Measurements from ENCODE around the gene CD8B2.
A peak's percentile ranks its signal among the peaks of the same experiment; 100 is the strongest.
"Not testable (repeated sequence)": the region's sequence is repeated elsewhere in the genome, so short reads cannot be mapped to it uniquely, and the experiment has no call there.

The CD8B2 gene

GRCh38 chr2:106551417-106552130, 64.4 kb downstream of the CD8B2 start:
- no peak for DNase-seq (ENCODE audit: low read depth in 2 of 2)

GRCh38 chr2:106552921-106553320, 65.8 kb downstream of the CD8B2 start:
- DNase-seq (ENCODE audit: low read depth in 2 of 2) = no peak

- DNase-seq (ENCODE audit: low read depth in 2 of 2) = no peak
These were observed 66.2 kb downstream of the CD8B2 start for GRCh38 chr2:106553321-106553720.

- DNase-seq (ENCODE audit: low read depth in 2 of 2) = no peak
These were observed 67.2 kb downstream of the CD8B2 start for GRCh38 chr2:106554411-106554810.

GRCh38 chr2:106555053-106555452, 67.9 kb downstream of the CD8B2 start:
- DNase-seq (ENCODE audit: low read depth in 2 of 2) = no peak

- DNase-seq (ENCODE audit: low read depth in 2 of 2) = not testable (repeated sequence)
These were observed 72.6 kb downstream of the CD8B2 start for GRCh38 chr2:106559786-106560185.

GRCh38 chr2:106560773-106561172, 73.6 kb downstream of the CD8B2 start:
- no peak for DNase-seq (ENCODE audit: low read depth in 2 of 2)

- no peak for DNase-seq (ENCODE audit: low read depth in 2 of 2)
These were observed 74.2 kb downstream of the CD8B2 start for GRCh38 chr2:106561356-106561755.

- DNase-seq (ENCODE audit: low read depth in 2 of 2) = no peak
These were observed 74.6 kb downstream of the CD8B2 start for GRCh38 chr2:106561803-106562202.

- DNase-seq (ENCODE audit: low read depth in 2 of 2) = no peak
These were observed 75.4 kb downstream of the CD8B2 start for GRCh38 chr2:106562268-106563186.

GRCh38 chr2:106563195-106563594, 76.0 kb downstream of the CD8B2 start:
- no peak for DNase-seq (ENCODE audit: low read depth in 2 of 2)

- no peak for DNase-seq (ENCODE audit: low read depth in 2 of 2)
These were observed 78.4 kb downstream of the CD8B2 start for GRCh38 chr2:106565599-106565998.

GRCh38 chr2:106566050-106566449, 78.9 kb downstream of the CD8B2 start:
- DNase-seq (ENCODE audit: low read depth in 2 of 2) = peak in 1 of 2 donors; percentile 15

- DNase-seq (ENCODE audit: low read depth in 2 of 2) = not testable (repeated sequence)
These were observed 79.3 kb downstream of the CD8B2 start for GRCh38 chr2:106566484-106566883.

- no peak for DNase-seq (ENCODE audit: low read depth in 2 of 2)
These were observed 83.2 kb downstream of the CD8B2 start for GRCh38 chr2:106570316-106570715.
